Skin of body (tissue), 3 donors: ENCODE results near the gene UGP2. TPM values are rescaled to one million over a fixed set of nuclear protein-coding genes. Genes with fewer than 3 reads are reported as not detected.
"Not testable (repeated sequence)": the region's sequence is repeated elsewhere in the genome, so short reads cannot be mapped to it uniquely, and the experiment has no call there.

ENCODE experiments used
- DNase-seq: peaks from one replicate; lab custom pipeline; 2025; lab: John Stamatoyannopoulos, UW
- small RNA-seq: library from RNA; depleted of rRNA; stranded (forward); fragments of <200 nt; gene quantifications from one replicate; pipeline ENCODE3, GENCODE V24; 2014; ENCODE audit warnings: low replicate concordance
- total RNA-seq: library from RNA; depleted of rRNA; stranded (reverse); fragments of >200 nt; gene quantifications from one replicate; pipeline ENCODE4 v1.2.3, GENCODE V29; 2014

The UGP2 gene
- total RNA-seq, 1 donor from 2014 or later = 195 TPM

GRCh38 chr2:63891488-63892030 lies 49.9 kb downstream of the UGP2 start:
- no peak for DNase-seq

GRCh38 chr2:63893163-63893562 lies 51.5 kb downstream of the UGP2 start:
- DNase-seq = no peak

- no peak for DNase-seq
Observed at GRCh38 chr2:63894167-63894566, 52.5 kb downstream of the UGP2 start.

- no peak for DNase-seq
Observed at GRCh38 chr2:63898839-63899238, 57.1 kb downstream of the UGP2 start.

GRCh38 chr2:63899639-63900038 lies 57.9 kb downstream of the UGP2 start:
- no peak for DNase-seq

GRCh38 chr2:63902149-63902548 lies 60.5 kb downstream of the UGP2 start:
- no peak for DNase-seq

- DNase-seq = no peak
Observed at GRCh38 chr2:63903003-63903402, 61.3 kb downstream of the UGP2 start.

- no peak for DNase-seq
Observed at GRCh38 chr2:63914311-63914710, 72.6 kb downstream of the UGP2 start.

GRCh38 chr2:63926815-63927214 lies 85.1 kb downstream of the UGP2 start:
- no peak for DNase-seq

GRCh38 chr2:63932104-63932503 lies 90.4 kb downstream of the UGP2 start:
- DNase-seq = not testable (repeated sequence)

Small RNAs within 50 kb of the gene (small RNA-seq; reads per million reads assigned to genes)
- not detected for gene RF01293

Other genes with a start within 250 kb of the UGP2 start
- 34.3 TPM for gene VPS54, start 177.5 kb downstream of the UGP2 start, total RNA-seq